ENCODE data around the gene SLPI.

- TF ChIP-seq POLR2A (IDR thresholded peaks at IDR 0.05), result no peak
- no peak for TF ChIP-seq CTCF (IDR thresholded peaks at IDR 0.05)
Observed at GRCh38 chr20:45223136-45223535, 31.2 kb downstream of the SLPI start.

Data from esophagus squamous epithelium (tissue), 4 donors.